ENCODE results near the gene BCAS1.

BCAS1 gene

GRCh38 chr20:54040531-54040930, 29.9 kb downstream of the BCAS1 start:
- no peak for TF ChIP-seq CTCF (conservative IDR thresholded peaks at IDR 0.05)
- H3K27ac ChIP-seq: no peak overlapping the region

GRCh38 chr20:54038961-54039360, 31.4 kb downstream of the BCAS1 start:
- no peak for TF ChIP-seq CTCF (conservative IDR thresholded peaks at IDR 0.05)
- H3K27ac ChIP-seq: no peak overlapping the region

DNA sequence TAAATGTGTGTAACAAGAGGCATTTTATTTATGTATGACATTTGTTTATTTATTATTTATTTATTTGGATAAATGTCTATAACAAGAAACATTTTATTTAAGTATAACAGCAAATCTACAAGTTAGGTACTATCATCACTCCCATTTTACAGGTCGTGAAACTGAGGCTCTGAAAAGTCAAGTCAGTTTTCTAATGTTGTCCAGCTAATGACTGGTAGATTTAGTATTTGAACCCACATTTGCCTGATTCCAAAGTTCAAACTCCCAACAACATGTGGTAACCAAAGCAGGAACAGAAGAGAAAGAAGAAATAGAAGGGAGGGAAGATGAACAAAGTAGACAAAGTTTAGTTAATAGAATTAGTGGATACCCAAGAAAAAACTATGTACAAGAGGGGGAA, 32.9 kb downstream of the BCAS1 start:
- no peak for TF ChIP-seq CTCF (conservative IDR thresholded peaks at IDR 0.05)
- no peak overlapping the region for H3K27ac ChIP-seq

- no peak for TF ChIP-seq CTCF (conservative IDR thresholded peaks at IDR 0.05)
Observed at GRCh38 chr20:54029643-54030042, 40.8 kb downstream of the BCAS1 start.

GRCh38 chr20:54029176-54029575, 41.2 kb downstream of the BCAS1 start:
- no peak for TF ChIP-seq CTCF (conservative IDR thresholded peaks at IDR 0.05)
- no peak overlapping the region for H3K27ac ChIP-seq

More at GRCh38 chr20:54029643-54030042, 40.8 kb downstream of the BCAS1 start:
- H3K27ac ChIP-seq: no peak overlapping the region

DNA sequence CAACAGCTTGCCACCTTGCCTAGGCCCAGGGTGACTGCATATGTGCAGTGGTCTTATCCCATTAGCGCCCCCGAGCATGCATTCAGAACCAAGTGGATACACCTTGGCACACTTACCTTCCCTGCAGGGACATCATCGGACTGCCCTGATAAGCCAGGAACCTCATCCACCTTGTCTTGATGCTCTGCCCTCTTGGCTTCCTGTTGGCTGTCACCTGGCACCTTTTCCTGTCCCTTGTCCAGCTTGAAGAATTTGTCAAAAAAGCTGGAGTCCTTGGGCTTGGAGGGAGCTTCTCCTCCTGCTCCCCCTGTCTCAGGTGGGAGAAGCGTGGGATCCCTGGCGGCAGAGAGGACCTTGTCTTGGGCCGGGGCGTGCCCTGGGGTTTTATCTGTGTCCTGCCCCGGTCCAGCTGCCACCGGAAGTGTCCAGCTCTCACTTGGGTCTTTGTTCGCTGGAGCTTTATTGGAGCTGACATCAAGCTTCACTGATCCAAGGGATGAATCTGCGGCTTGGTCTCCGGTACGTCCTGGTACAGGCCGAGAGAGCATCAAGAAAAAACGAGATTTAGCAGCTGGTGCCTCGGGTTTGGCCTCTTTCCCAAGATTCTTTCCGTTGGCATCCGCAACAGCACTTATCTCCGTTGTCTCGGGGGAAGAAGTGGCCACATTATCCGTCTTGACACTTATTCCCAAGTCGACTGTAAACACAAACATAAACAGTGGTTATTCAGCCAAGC, 42.0 kb downstream of the BCAS1 start:
- H3K27ac ChIP-seq: peak overlapping the region; percentile 50
- TF ChIP-seq CTCF (conservative IDR thresholded peaks at IDR 0.05): no peak

GRCh38 chr20:54027704-54028103, 42.7 kb downstream of the BCAS1 start:
- H3K27ac ChIP-seq: peak overlapping the region; percentile 50
- no peak for TF ChIP-seq CTCF (conservative IDR thresholded peaks at IDR 0.05)

Data from VCaP (cell line).